ENCODE measurements around the gene RYR3. TPM values are rescaled to one million over a fixed set of nuclear protein-coding genes. Genes with fewer than 3 reads are reported as not detected.

Gene RYR3
- total RNA-seq, 1 donor from 2014 or later, result 0.08 TPM

GRCh38 chr15:33834892-33835743 lies 524.4 kb downstream of the RYR3 start:
- TF ChIP-seq, protein P1, sequence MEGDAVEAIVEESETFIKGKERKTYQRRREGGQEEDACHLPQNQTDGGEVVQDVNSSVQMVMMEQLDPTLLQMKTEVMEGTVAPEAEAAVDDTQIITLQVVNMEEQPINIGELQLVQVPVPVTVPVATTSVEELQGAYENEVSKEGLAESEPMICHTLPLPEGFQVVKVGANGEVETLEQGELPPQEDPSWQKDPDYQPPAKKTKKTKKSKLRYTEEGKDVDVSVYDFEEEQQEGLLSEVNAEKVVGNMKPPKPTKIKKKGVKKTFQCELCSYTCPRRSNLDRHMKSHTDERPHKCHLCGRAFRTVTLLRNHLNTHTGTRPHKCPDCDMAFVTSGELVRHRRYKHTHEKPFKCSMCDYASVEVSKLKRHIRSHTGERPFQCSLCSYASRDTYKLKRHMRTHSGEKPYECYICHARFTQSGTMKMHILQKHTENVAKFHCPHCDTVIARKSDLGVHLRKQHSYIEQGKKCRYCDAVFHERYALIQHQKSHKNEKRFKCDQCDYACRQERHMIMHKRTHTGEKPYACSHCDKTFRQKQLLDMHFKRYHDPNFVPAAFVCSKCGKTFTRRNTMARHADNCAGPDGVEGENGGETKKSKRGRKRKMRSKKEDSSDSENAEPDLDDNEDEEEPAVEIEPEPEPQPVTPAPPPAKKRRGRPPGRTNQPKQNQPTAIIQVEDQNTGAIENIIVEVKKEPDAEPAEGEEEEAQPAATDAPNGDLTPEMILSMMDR (IDR thresholded peaks at IDR 0.05; ENCODE audit: borderline replicate concordance), result no peak
- intact Hi-C loops (cut with micrococcal nuclease), result no loop called here

GRCh38 chr15:33837294-33837693 lies 526.5 kb downstream of the RYR3 start:
- intact Hi-C loops (cut with micrococcal nuclease), result no loop called here
- Histone ChIP-seq H3K4me3 (no peak overlapping the region), H3K27ac (replicated peaks) (no peak overlapping the region), H3K27me3 (ENCODE audit: low read depth) (peaks cover 4% of the 10 kb centered on the region), H3K4me1 (no peaks in the 10 kb centered on the region), H3K36me3 (no peaks in the 10 kb centered on the region), H3K9me3 (replicated peaks) (no peaks in the 10 kb centered on the region)
- no peak for DNase-seq
- TF ChIP-seq, protein P1 (IDR thresholded peaks at IDR 0.05; ENCODE audit: borderline replicate concordance), result no peak

More at GRCh38 chr15:33834892-33835743, 524.4 kb downstream of the RYR3 start:
- DNase-seq, result no peak
- Histone ChIP-seq H3K27me3 (ENCODE audit: low read depth) (peaks cover 8% of the 10 kb centered on the region), H3K9me3 (replicated peaks) (no peaks in the 10 kb centered on the region), H3K4me1 (no peaks in the 10 kb centered on the region), H3K4me3 (no peak overlapping the region), H3K36me3 (no peaks in the 10 kb centered on the region), H3K27ac (replicated peaks) (no peak overlapping the region)

DNA sequence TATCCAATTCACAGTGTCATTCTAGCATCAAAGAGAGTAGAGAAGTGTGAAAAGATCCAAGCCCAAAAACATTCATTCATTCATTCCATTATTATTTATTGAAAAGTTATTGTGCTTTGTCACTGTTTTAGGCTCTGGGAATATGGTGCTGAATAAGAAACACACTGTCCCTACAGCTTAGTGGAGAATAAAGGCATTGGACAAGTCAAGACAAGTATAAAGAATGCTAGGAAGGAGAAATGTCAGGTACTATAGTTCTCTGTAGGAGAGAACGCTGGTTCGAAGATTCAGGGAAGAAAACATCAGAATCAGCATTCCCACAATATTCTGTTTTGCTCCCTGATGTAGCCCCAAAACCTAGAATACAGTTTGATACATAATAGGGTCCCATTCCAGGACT lies 528.8 kb downstream of the RYR3 start:
- intact Hi-C loops (cut with micrococcal nuclease), result no loop called here
- Histone ChIP-seq H3K36me3 (no peaks in the 10 kb centered on the region), H3K4me1 (no peaks in the 10 kb centered on the region), H3K27me3 (ENCODE audit: low read depth) (peaks cover 15% of the 10 kb centered on the region), H3K4me3 (no peak overlapping the region), H3K27ac (replicated peaks) (no peak overlapping the region), H3K9me3 (replicated peaks) (no peaks in the 10 kb centered on the region)
- no peak for DNase-seq
- TF ChIP-seq, protein P1 (IDR thresholded peaks at IDR 0.05; ENCODE audit: borderline replicate concordance), result no peak

- H3K9me3 ChIP-seq (replicated peaks), result no peaks in the 10 kb centered on the region
- DNase-seq, result no peak
- TF ChIP-seq, protein P1 (IDR thresholded peaks at IDR 0.05; ENCODE audit: borderline replicate concordance), result no peak
- H3K4me1 ChIP-seq, result no peaks in the 10 kb centered on the region
- intact Hi-C loops (cut with micrococcal nuclease), result no loop called here
- H3K4me3 ChIP-seq, result no peak overlapping the region
- H3K36me3 ChIP-seq, result no peaks in the 10 kb centered on the region
- no peak overlapping the region for H3K27ac ChIP-seq (replicated peaks)
- H3K27me3 ChIP-seq (ENCODE audit: low read depth), result peaks cover 15% of the 10 kb centered on the region
Observed at GRCh38 chr15:33840615-33841014, 529.8 kb downstream of the RYR3 start.

GRCh38 chr15:33844186-33844585 lies 533.4 kb downstream of the RYR3 start:
- no peaks in the 10 kb centered on the region for H3K9me3 ChIP-seq (replicated peaks)
- H3K27me3 ChIP-seq (ENCODE audit: low read depth), result peaks cover 15% of the 10 kb centered on the region
- TF ChIP-seq, protein P1 (IDR thresholded peaks at IDR 0.05; ENCODE audit: borderline replicate concordance), result no peak
- no peak for DNase-seq
- intact Hi-C loops (cut with micrococcal nuclease), result no loop called here
- no peaks in the 10 kb centered on the region for H3K4me1 ChIP-seq
- H3K36me3 ChIP-seq, result no peaks in the 10 kb centered on the region
- no peak overlapping the region for H3K27ac ChIP-seq (replicated peaks)
- no peak overlapping the region for H3K4me3 ChIP-seq

Measured in left ventricle myocardium inferior (tissue), 1 donor.